ENCODE results near the gene OTOP3. TPM values are rescaled to one million over a fixed set of nuclear protein-coding genes. Genes with fewer than 3 reads are reported as not detected.

The OTOP3 gene
- total RNA-seq, 4 donors from 2014 or later = 1.6 to 3.8 TPM; not detected in 2

DNA sequence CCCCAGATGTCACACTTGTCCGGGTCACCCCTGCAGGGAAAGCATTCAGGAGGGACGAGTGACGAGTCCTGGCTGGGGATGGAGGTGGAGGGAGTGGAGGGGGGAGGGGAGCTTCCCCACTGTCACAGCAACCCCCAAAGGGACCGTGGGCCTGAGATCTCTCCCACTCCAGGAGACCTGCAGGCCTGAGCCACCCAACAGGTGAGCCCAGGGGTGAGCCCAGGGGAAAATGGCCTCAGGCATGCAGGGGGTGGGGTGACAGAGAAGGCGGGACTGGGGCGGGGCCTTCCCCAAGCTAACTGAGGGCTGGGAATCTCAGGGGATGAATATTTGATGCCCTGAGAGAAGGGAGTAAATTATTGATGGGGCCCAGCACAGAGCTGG lies 15.1 kb upstream of the OTOP3 start:
- no peak for TF ChIP-seq POLR2A (IDR thresholded peaks at IDR 0.05)
- no peak for TF ChIP-seq EP300 (IDR thresholded peaks at IDR 0.05; ENCODE audit: low read depth)
- TF ChIP-seq POLR2AphosphoS5 (IDR thresholded peaks at IDR 0.05) = no peak
- TF ChIP-seq, protein P1, sequence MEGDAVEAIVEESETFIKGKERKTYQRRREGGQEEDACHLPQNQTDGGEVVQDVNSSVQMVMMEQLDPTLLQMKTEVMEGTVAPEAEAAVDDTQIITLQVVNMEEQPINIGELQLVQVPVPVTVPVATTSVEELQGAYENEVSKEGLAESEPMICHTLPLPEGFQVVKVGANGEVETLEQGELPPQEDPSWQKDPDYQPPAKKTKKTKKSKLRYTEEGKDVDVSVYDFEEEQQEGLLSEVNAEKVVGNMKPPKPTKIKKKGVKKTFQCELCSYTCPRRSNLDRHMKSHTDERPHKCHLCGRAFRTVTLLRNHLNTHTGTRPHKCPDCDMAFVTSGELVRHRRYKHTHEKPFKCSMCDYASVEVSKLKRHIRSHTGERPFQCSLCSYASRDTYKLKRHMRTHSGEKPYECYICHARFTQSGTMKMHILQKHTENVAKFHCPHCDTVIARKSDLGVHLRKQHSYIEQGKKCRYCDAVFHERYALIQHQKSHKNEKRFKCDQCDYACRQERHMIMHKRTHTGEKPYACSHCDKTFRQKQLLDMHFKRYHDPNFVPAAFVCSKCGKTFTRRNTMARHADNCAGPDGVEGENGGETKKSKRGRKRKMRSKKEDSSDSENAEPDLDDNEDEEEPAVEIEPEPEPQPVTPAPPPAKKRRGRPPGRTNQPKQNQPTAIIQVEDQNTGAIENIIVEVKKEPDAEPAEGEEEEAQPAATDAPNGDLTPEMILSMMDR (IDR thresholded peaks at IDR 0.05) = no peak
- no peak overlapping the region for H3K27ac ChIP-seq
- peaks cover 10 to 24% (median 15%) of the 10 kb centered on the region in 4 donors for H3K4me1 ChIP-seq
- peaks cover 71% of the 10 kb centered on the region for H3K27me3 ChIP-seq
- 64% methylated on average over 6 of the region's 6 CpGs; no CpG with 5 or more reads in 1 of the 2 donors for WGBS, 2 donors (ENCODE audit: low coverage in 1 of 2)
- no peak overlapping the region for H3K4me3 ChIP-seq
- no peaks in the 10 kb centered on the region for H3K9me3 ChIP-seq
- no peak for DNase-seq
- in situ Hi-C loops (cut with MboI; ENCODE audit: low pct_ligation_motif_present in 1 of 4, low pct_unique_long_range_greater_than_20kb in 1 of 4, low sequenced_read_pairs in 3 of 4) = no loop called here
- intact Hi-C loops (cut with DNase I; ENCODE audit: low total_unique reads) = no loop called here
- H3K36me3 ChIP-seq = no peaks in the 10 kb centered on the region

DNA sequence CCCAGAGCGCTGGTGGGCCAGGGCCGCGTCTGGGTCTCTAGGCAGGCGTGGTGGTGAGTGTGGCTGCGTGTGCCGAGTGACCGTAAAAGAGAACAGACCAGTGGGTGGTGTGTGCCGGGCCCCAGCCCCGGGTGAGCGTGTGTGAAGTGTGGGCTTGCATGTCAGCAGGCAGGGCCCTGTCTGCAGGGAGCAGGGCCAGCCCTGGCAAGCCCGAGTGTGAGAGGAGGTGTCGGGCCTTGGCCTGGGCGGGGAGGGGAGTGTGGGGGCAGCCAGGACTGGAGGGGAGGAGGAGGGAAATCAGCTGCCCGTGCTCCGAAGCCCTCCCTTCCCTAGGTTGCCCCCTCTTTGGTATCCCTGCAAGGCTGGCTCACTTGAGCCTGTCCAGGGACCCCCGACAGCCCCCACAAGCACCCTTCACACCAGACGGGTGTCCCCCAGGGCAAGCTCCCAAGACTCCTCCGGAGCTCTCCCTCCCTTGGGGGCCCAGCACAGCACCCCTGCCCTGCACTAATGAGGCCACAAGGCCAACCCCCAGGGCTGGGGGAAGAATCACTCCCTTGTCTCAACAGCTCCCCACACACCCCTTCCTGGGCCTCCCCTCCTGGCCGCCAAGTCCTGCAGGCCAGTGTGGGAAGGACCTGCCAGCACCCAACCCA lies 14.5 kb upstream of the OTOP3 start:
- Histone ChIP-seq H3K4me3 (no peak overlapping the region), H3K27me3 (peaks cover 74% of the 10 kb centered on the region), H3K27ac (no peak overlapping the region), H3K9me3 (no peaks in the 10 kb centered on the region), H3K36me3 (no peaks in the 10 kb centered on the region), H3K4me1 (peaks cover 10 to 24% (median 15%) of the 10 kb centered on the region in 4 donors)
- in situ Hi-C loops (cut with MboI; ENCODE audit: low pct_ligation_motif_present in 1 of 4, low pct_unique_long_range_greater_than_20kb in 1 of 4, low sequenced_read_pairs in 3 of 4) = no loop called here
- intact Hi-C loops (cut with DNase I; ENCODE audit: low total_unique reads) = no loop called here
- WGBS, 2 donors (ENCODE audit: low coverage in 1 of 2) = 53 to 56% methylated on average over 3 to 19 of the region's 19 CpGs
- DNase-seq = no peak
- TF ChIP-seq EP300 (IDR thresholded peaks at IDR 0.05; ENCODE audit: low read depth) (no peak), POLR2AphosphoS5 (IDR thresholded peaks at IDR 0.05) (no peak)
- TF ChIP-seq, protein P1 (IDR thresholded peaks at IDR 0.05) = no peak

DNA sequence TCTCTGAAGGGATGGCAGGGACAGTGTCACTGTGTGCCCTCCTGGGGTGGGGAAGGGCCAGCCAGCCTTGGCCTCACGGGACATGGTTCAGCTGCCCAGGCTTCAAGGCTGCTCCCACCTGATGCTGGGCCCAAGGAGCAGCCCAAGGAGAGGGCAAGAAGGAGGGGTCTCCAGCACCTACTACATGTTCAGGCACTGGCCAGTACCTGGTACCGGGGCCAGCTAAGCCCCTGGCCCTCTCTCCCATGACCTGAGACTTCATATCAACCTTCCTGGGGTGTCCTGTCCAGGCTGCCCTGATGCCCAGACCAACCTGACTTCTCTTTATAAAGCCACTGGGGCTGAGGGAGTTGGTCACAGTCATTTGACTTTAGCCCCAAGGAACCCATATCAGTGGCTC lies 13.9 kb upstream of the OTOP3 start:
- TF ChIP-seq, protein P1 (IDR thresholded peaks at IDR 0.05) = no peak
- no peak for TF ChIP-seq EP300 (IDR thresholded peaks at IDR 0.05; ENCODE audit: low read depth)
- no peak for TF ChIP-seq POLR2A (IDR thresholded peaks at IDR 0.05)
- no peak for TF ChIP-seq POLR2AphosphoS5 (IDR thresholded peaks at IDR 0.05)
- Histone ChIP-seq H3K4me1 (peaks cover 10 to 24% (median 15%) of the 10 kb centered on the region in 4 donors), H3K27ac (no peak overlapping the region), H3K4me3 (no peak overlapping the region), H3K27me3 (peaks cover 80% of the 10 kb centered on the region), H3K36me3 (no peaks in the 10 kb centered on the region), H3K9me3 (no peaks in the 10 kb centered on the region)
- in situ Hi-C loops (cut with MboI; ENCODE audit: low pct_ligation_motif_present in 1 of 4, low pct_unique_long_range_greater_than_20kb in 1 of 4, low sequenced_read_pairs in 3 of 4) = no loop called here
- intact Hi-C loops (cut with DNase I; ENCODE audit: low total_unique reads) = no loop called here
- DNase-seq = no peak
- WGBS, 2 donors (ENCODE audit: low coverage in 1 of 2) = 86% methylated on average over 1 of the region's 2 CpGs; no CpG with 5 or more reads in 1 of the 2 donors

DNA sequence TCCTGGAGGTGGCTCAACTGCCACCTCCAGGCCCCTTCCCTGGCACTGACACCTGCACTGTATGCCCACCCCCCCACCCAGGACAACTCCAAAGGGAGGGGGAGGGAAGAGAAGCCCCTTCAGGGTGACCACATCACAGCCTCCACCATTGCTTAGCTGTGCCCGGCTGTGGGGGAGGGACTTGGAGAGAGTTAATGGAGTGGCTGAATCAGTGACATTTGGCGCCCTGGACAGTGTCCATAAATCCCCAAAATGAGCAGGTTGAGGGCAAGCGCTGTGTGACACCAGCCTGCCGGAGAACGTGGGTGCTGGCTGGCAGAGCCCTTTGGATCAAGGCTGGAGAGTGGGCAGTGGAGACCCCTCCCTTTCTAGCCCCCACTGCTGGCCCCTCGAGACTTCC lies 13.5 kb upstream of the OTOP3 start:
- intact Hi-C loops (cut with DNase I; ENCODE audit: low total_unique reads) = no loop called here
- no peak overlapping the region for H3K4me3 ChIP-seq
- DNase-seq = no peak
- H3K36me3 ChIP-seq = no peaks in the 10 kb centered on the region
- in situ Hi-C loops (cut with MboI; ENCODE audit: low pct_ligation_motif_present in 1 of 4, low pct_unique_long_range_greater_than_20kb in 1 of 4, low sequenced_read_pairs in 3 of 4) = no loop called here
- H3K27me3 ChIP-seq = peaks cover 84% of the 10 kb centered on the region
- H3K9me3 ChIP-seq = no peaks in the 10 kb centered on the region
- 51% methylated on average over 6 of the region's 6 CpGs; no CpG with 5 or more reads in 1 of the 2 donors for WGBS, 2 donors (ENCODE audit: low coverage in 1 of 2)
- TF ChIP-seq EP300 (IDR thresholded peaks at IDR 0.05; ENCODE audit: low read depth) = no peak
- TF ChIP-seq POLR2AphosphoS5 (IDR thresholded peaks at IDR 0.05) = no peak
- TF ChIP-seq, protein P1 (IDR thresholded peaks at IDR 0.05) = no peak
- TF ChIP-seq POLR2A (IDR thresholded peaks at IDR 0.05) = no peak
- no peak overlapping the region for H3K27ac ChIP-seq
- H3K4me1 ChIP-seq = peaks cover 10 to 24% (median 15%) of the 10 kb centered on the region in 4 donors
